Activated CD4-positive, alpha-beta T cell treated with anti-CD3 and anti-CD28 coated beads, Interleukin-2, Interleukin-4, amounts not matched to agents 100 ng/mL and 50 ng/mL, durations not matched to agents 16 hours and 8 hours (primary cell): ENCODE measurements around the gene C10orf105.

Source experiments
- DNase-seq: peaks from one replicate; pipeline ENCODE4 v3.0.0-alpha.2; 2020; ENCODE audit warnings: low spot score

Gene C10orf105

DNA sequence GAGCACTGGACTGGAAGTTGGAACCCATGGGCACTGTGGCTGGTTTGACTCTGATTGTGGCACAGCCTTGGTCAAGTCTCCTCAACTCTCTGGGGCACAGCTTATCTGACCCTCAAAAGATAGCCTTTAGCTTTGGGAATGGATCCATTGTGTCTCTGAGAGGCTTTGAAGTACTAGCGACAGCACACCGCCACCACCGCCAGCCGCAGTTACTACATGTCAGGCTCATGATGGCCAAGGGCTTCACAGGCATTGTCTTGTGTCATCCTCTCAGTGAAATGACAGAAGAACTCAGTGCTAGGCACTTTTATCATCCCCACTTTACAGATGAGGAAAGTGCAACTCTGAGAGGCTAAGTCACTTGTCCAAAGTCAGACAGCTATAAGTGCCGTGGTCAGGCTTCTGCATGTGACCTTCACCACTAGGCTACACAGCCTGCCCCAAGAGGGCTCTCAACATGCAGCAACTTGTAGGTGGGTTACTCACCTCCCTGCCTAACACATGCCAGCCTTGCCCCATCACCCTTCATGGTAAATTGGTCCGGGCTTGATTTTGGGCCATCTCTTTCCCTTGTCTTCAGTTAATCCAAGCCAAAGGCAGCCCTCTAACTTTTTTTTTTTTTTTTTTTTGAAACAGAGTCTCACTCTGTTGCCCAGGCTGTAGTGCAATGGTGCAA is 44.1 kb downstream of the C10orf105 start:
- DNase-seq: no peak

DNA sequence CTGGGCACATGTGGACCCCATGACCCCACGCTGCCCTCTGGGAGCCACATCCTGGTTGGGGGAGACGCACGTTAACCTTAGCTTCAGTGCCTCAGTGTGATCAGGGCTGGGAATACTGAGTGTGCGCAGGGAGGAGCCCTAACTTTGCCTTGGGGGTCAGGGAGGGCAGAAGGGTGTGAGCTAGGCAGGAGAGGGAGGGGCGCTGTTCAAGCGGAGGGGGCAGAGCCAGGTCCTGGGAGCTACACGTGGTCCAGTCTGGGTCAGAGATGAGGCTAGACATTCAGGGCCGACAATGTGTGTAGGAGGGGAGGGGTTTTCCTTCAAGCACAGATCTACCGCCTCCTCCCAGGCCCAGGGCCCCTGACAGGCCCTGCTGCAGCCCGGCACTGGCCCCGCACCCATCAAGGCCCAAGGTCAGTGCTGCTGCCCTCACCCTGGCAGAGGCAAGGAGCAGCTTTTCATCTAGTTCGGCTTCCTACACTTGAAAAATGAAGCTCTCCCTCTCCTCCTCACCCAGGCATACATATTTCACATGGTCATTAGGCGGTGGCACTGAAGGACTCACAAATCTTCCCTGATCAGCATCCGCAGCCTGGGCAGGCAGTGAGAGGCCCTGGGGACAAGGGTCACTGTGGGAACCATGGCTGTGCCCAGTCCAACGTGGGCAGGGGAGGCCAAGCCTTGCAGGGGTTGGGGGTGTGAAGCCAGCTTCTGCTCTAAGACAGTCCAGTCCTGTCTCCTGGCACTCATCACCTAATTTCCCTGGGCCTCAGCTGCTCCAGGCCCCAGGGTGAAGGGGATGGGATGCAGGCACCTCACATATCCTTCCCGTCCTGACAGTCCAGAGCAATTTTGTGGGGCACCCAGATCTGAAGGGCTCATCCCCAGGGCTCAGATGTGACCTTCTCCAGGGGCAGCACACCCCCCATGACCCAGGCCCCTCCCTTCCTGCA is 47.3 kb downstream of the C10orf105 start:
- no peak for DNase-seq

DNA sequence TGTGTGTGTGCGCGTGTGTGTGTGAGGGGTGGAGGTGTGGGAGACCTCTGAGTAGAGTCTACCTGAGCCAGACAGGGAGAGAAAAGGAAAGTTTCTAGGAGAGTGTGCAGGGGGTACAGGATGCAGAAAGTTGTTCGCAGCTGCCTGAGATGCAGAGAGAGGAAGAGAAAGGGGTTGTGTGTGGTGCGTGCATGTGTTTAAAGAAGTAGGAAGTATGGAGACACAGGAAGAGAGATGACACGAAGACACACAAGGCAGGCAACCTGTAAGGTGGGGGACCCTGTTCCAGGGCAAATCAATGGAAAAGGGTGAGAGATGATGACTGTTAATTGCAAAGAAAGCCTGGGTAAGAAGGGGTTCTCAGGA is 52.2 kb downstream of the C10orf105 start:
- no peak for DNase-seq

DNA sequence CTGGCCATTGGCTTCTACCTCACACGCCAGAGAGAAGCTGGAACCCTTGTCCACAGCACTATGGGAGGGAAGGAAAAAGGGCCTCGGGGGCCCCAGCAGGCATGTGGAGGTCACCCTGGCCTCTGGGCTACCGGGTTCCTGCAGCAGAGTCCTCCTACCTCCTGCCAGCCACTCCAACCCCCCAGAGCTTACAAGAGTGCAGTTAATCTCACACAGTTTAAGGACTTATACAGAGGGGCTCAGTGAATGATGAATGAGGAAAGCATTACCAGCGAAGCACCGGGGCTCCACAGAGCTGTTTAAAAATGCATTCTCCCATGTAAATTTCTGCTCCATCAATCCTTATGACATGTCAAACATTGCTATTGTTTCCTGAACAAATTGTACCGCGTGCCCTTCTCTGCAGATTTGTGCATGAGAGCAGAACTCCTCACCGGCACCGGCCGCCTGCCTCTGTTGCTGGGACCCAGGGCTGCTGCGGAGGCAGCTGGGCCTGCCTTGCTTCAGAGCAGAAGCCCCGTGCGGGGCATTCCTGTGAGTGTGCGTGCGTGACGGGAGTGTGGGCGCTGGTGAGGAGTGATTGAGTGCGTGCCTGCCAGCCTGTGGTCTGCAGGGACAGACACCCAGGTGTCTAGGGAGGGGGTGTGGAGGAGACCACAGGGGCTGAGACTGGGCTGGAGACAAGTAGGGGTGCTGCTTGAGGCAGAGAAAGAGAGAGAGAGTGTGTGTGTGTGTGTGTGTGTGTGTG is 52.8 kb downstream of the C10orf105 start:
- no peak for DNase-seq

DNA sequence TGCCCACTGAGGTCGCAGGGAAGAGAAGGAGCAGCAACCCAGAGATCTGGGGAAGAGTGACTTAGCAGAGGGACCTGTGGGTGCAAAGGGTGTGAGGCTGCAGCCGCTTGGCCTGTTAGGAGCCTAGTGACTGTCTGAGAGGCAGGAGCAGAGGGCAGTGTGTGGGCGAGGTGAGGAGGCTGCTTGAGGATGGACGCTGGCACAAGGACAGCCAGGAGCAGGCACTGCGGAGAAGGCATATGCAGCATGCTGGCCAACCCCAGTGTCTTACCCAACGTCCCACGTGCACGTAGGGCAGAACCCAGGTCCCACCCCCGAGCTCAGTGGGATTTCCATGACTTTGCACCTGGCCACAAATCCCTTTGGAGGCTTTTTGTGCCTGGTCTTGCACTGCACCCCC is 54.1 kb downstream of the C10orf105 start:
- no peak for DNase-seq

DNA sequence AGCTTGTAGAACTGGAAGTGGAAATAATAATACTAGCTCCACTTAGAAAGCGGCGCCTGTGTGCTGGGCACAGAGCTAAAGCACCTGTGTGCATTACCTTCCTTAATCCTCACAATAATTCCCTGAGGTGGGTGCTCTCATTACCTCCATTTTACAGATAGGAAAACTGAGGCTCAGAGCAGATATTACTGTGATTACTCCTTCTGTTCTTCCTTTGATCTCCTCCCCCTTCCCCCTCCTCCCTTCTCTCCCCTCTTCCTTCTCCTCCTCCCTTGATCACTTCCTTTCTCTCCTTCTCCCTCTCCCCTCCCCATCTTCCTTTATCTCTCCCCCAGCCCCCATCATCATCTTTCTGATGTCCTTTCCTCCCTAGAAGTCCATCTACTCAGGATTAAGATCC is 55.0 kb downstream of the C10orf105 start:
- DNase-seq: no peak

DNA sequence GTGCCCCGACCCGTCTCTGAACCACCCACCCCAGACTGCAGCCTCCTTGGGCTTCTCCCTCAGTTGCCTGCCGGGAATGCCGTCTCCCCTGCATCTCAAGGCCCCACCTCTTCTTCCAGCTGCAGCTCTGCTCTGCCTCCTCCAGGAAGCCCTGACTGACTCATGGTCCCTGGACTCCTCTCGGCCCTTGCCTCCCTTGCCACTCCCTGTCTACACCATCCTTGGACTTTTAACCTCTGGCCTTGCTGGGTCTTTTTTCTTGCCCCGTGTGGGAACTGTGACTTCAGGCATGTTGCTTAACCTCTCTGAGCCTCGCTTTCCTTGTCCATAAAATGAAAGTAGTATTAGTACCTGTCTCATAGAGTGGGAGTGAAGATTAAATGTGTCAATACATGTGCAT is 56.3 kb downstream of the C10orf105 start:
- DNase-seq: no peak

DNA sequence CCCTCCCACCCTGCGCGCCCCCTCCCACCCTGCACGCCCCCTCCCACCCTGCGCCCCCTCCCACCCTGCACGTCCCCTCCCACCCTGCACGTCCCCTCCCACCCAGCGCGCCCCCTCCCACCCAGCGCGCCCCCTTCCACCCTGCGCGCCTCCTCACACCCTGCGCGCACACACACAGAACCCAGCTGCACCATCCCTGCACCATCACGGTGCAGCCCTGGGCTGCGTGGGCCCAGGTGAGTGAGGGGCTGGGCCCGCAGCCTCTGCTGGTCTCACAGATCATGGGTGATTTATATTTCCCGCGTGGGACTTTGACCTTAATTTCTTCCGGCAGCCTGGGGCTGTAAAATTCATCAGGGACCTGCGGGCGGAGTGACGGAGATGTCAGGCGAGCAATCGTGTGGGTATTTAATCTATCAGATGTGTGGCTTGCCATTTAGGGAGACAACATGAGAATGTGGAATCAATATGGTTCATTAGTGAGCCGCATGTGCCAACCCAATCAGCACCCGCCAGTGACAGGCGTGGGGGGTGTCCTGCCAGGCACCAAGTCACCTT is 57.7 kb downstream of the C10orf105 start:
- DNase-seq: no peak
